HEK293 (cell line): ENCODE results near the gene SAE1.

Experiments
- CTCF ChIA-PET: fragments of 350-600 bp; formaldehyde crosslinking; extraction: SDS; loops from one replicate; lab custom pipeline; 2021; ENCODE audit warnings: antibody characterized with exemption; lab: Yijun Ruan, JAX
- POLR2A ChIA-PET: fragments of 300-600 bp; formaldehyde crosslinking; extraction: SDS; loops from one replicate; lab custom pipeline; 2020; ENCODE audit warnings: antibody characterized with exemption, inconsistent platforms; lab: Yijun Ruan, JAX
- H3K27ac ChIP-seq: fragments of 200-500 bp; sonication (Bioruptor generic); 2 replicates; pipeline ENCODE4 v1.5.1; 2014; ENCODE audit warnings: low read depth, low read length, control low read depth, inconsistent platforms; ENCODE audit errors: extremely low read depth
- H3K36me3 ChIP-seq, 2 experiments: fragments of 200-500 bp in 1 of 2; sonication (Bioruptor generic) in 1 of 2; 1 replicate in 1 of 2; 2 replicates in 1 of 2; pipeline ENCODE4 v1.5.1; 2014 to 2017; ENCODE audit warnings: inconsistent platforms in 2 of 2, low read length in 2 of 2; ENCODE audit not compliant: control insufficient read depth in 2 of 2, insufficient read depth in 1 of 2
- H3K4me1 ChIP-seq: fragments of 200-500 bp; sonication (Bioruptor generic); 2 replicates; pipeline ENCODE4 v1.5.1; 2014; ENCODE audit warnings: mild to moderate bottlenecking, low read length, inconsistent platforms; ENCODE audit not compliant: control insufficient read depth, insufficient read depth
- H3K4me3 ChIP-seq: 2 replicates; pipeline ENCODE4 v1.5.1; 2011; ENCODE audit warnings: low read depth, mild to moderate bottlenecking, control low read depth, low read length, moderate library complexity
- H3K9me3 ChIP-seq: fragments of 200-500 bp; sonication (Bioruptor generic); 2 replicates; pipeline ENCODE4 v1.5.1; 2014; ENCODE audit warnings: low read depth, low read length, inconsistent platforms; ENCODE audit not compliant: control insufficient read depth, insufficient read depth
- KLF7 ChIP-seq: fragments of 450-650 bp; formaldehyde crosslinking; IDR thresholded peaks from 2 replicates; pipeline ENCODE4 v1.5.1; 2016; ENCODE audit warnings: missing biosample characterization, missing genetic modification characterization, borderline replicate concordance
- MYNN ChIP-seq: fragments of 450-650 bp; formaldehyde crosslinking; IDR thresholded peaks from 2 replicates; pipeline ENCODE4 v1.5.1; 2016; ENCODE audit warnings: missing biosample characterization, missing genetic modification characterization, borderline replicate concordance
- OSR2 ChIP-seq: fragments of 450-650 bp; formaldehyde crosslinking; IDR thresholded peaks from 2 replicates; pipeline ENCODE4 v1.5.1; 2016; ENCODE audit warnings: missing biosample characterization, missing genetic modification characterization
- PRDM4 ChIP-seq: fragments of 450-650 bp; formaldehyde crosslinking; IDR thresholded peaks from 2 replicates; pipeline ENCODE4 v1.5.1; 2017; ENCODE audit warnings: missing biosample characterization, missing genetic modification characterization
- REPIN1 ChIP-seq: fragments of 450-650 bp; formaldehyde crosslinking; IDR thresholded peaks from 2 replicates; pipeline ENCODE4 v1.5.1; 2017; ENCODE audit warnings: missing biosample characterization, missing genetic modification characterization, low read depth
- SALL2 ChIP-seq: fragments of 450-650 bp; formaldehyde crosslinking; IDR thresholded peaks from 2 replicates; pipeline ENCODE4 v1.5.0; 2017; ENCODE audit warnings: missing biosample characterization, mild to moderate bottlenecking, missing genetic modification characterization, borderline replicate concordance
- SCRT1 ChIP-seq: fragments of 450-650 bp; formaldehyde crosslinking; IDR thresholded peaks from 2 replicates; pipeline ENCODE4 v1.5.1; 2016; ENCODE audit warnings: missing biosample characterization, missing genetic modification characterization, borderline replicate concordance
- SP7 ChIP-seq: fragments of 450-650 bp; formaldehyde crosslinking; IDR thresholded peaks from 2 replicates; pipeline ENCODE4 v1.5.1; 2016; ENCODE audit warnings: missing biosample characterization, missing genetic modification characterization
- WT1 ChIP-seq: fragments of 450-650 bp; formaldehyde crosslinking; IDR thresholded peaks from 2 replicates; pipeline ENCODE4 v1.5.1; 2016; ENCODE audit warnings: missing biosample characterization, missing genetic modification characterization
- ZBTB1 ChIP-seq: fragments of 450-650 bp; formaldehyde crosslinking; IDR thresholded peaks from 2 replicates; pipeline ENCODE4 v1.5.1; 2016; ENCODE audit warnings: missing biosample characterization, missing genetic modification characterization
- ZFP3 ChIP-seq: fragments of 450-650 bp; formaldehyde crosslinking; IDR thresholded peaks from 2 replicates; pipeline ENCODE4 v1.5.1; 2016; ENCODE audit warnings: low read depth, missing biosample characterization, missing genetic modification characterization
- ZFP37 ChIP-seq: fragments of 450-650 bp; formaldehyde crosslinking; IDR thresholded peaks from 2 replicates; pipeline ENCODE4 v1.5.1; 2016; ENCODE audit warnings: missing biosample characterization, missing genetic modification characterization
- ZNF140 ChIP-seq: fragments of 450-650 bp; formaldehyde crosslinking; IDR thresholded peaks from 2 replicates; pipeline ENCODE4 v1.5.1; 2016; ENCODE audit warnings: missing biosample characterization, missing genetic modification characterization
- ZNF157 ChIP-seq: fragments of 450-650 bp; formaldehyde crosslinking; IDR thresholded peaks from 2 replicates; pipeline ENCODE4 v1.5.1; 2016; ENCODE audit warnings: missing biosample characterization, missing genetic modification characterization
- ZNF214 ChIP-seq: fragments of 450-650 bp; formaldehyde crosslinking; IDR thresholded peaks from 2 replicates; pipeline ENCODE4 v1.5.1; 2017; ENCODE audit warnings: missing biosample characterization, mild to moderate bottlenecking, missing genetic modification characterization, borderline replicate concordance
- ZNF423 ChIP-seq: fragments of 450-650 bp; formaldehyde crosslinking; IDR thresholded peaks from 2 replicates; pipeline ENCODE4 v1.5.1; 2016; ENCODE audit warnings: missing biosample characterization, missing genetic modification characterization
- ZNF514 ChIP-seq: fragments of 450-650 bp; formaldehyde crosslinking; IDR thresholded peaks from 2 replicates; pipeline ENCODE4 v1.5.1; 2016; ENCODE audit warnings: missing biosample characterization, missing genetic modification characterization
- ZNF521 ChIP-seq: fragments of 450-650 bp; formaldehyde crosslinking; IDR thresholded peaks from 2 replicates; pipeline ENCODE4 v1.5.1; 2017; ENCODE audit warnings: missing biosample characterization, mild to moderate bottlenecking, missing genetic modification characterization
- ZNF548 ChIP-seq: fragments of 450-650 bp; formaldehyde crosslinking; IDR thresholded peaks from 2 replicates; pipeline ENCODE4 v1.5.1; 2016; ENCODE audit warnings: missing biosample characterization, missing genetic modification characterization
- ZNF623 ChIP-seq: fragments of 450-650 bp; formaldehyde crosslinking; IDR thresholded peaks from 2 replicates; pipeline ENCODE4 v1.5.1; 2016; ENCODE audit warnings: missing biosample characterization, missing genetic modification characterization
- ZNF664 ChIP-seq: fragments of 450-650 bp; formaldehyde crosslinking; IDR thresholded peaks from 2 replicates; pipeline ENCODE4 v1.5.1; 2016; ENCODE audit warnings: missing biosample characterization, missing genetic modification characterization
- ZNF704 ChIP-seq: fragments of 450-650 bp; formaldehyde crosslinking; IDR thresholded peaks from 2 replicates; pipeline ENCODE4 v1.5.1; 2016; ENCODE audit warnings: missing biosample characterization, missing genetic modification characterization
- ZNF837 ChIP-seq: fragments of 450-650 bp; formaldehyde crosslinking; IDR thresholded peaks from 2 replicates; pipeline ENCODE4 v1.5.1; 2016; ENCODE audit warnings: missing biosample characterization, missing genetic modification characterization
- ZNF843 ChIP-seq: fragments of 450-650 bp; formaldehyde crosslinking; IDR thresholded peaks from 2 replicates; pipeline ENCODE4 v1.5.1; 2016; ENCODE audit warnings: missing biosample characterization, missing genetic modification characterization
- ZSCAN23 ChIP-seq: fragments of 450-650 bp; formaldehyde crosslinking; IDR thresholded peaks from 2 replicates; pipeline ENCODE4 v1.5.1; 2016; ENCODE audit warnings: missing biosample characterization, missing genetic modification characterization
- TF ChIP-seq, protein P1 (sequence below): fragments of 450-650 bp; formaldehyde crosslinking; IDR thresholded peaks from 2 replicates; pipeline ENCODE4 v1.5.0; 2017; ENCODE audit warnings: missing biosample characterization, missing genetic modification characterization, borderline replicate concordance
- TF ChIP-seq, protein P2 (sequence below): fragments of 450-650 bp; formaldehyde crosslinking; IDR thresholded peaks from 2 replicates; pipeline ENCODE4 v1.5.1; 2016; ENCODE audit warnings: missing biosample characterization, missing genetic modification characterization

Gene SAE1

DNA sequence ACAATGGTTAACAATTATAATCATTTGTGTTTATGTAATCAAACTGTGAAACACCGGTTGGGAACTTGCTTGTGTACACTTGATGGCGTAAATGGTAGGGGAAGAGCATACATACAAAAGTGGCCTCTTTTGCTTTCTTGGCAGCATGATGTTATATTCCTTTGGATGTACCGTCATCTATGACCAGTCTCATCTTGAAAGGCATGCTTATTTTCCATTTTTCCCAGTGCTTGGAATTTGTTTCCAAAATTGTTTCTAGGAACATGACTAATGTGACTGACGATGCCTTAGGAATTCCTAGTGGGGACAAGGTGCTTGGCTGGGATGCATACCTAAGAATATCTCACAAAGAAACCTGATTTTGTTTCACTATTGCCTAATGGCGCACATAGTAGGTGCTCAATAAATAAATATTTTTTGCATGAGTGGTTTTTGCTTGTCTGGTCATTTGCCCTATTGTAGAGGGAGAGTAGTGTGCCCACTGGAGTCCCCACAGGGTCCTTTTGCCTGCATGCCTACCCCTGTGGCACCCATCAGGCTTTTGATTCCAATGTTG, 45.5 kb downstream of the SAE1 start:
- POLR2A ChIA-PET: no interaction called here

DNA sequence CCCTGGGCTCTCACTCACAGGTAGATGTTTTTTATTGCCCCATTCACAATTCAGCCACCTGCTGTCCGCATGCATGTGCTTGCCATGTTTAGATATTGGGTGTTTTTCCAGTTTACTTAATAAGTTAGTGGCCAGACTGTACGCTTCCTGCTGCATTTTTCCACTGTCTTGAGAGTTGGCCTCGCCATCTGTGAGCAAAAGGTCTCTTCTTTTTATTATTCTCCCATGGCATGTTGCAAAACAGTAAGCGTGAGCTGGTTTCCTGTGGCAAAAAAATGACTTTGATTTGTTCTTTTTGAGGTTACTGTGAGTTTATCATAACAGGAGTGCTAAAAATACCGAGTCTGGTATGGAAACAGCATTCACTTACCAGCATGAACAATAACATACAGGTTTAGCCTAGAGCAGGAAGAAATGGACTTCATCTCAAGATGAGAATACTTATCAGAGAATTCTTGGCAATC, 46.0 kb downstream of the SAE1 start:
- CTCF ChIA-PET: interaction anchor here (0.8 to 1.5 kb wide), 4 partner anchors 10 to 68 kb away, joined by 3 to 5 read pairs (median 3); no protein-coding TSS in a partner anchor
- TF ChIP-seq SP7 (tag by site-specific recombination): no peak
- TF ChIP-seq KLF7 (tag by site-specific recombination): no peak
- TF ChIP-seq ZNF157: no peak
- TF ChIP-seq MYNN (tag by site-specific recombination): no peak
- no peak for TF ChIP-seq SALL2
- TF ChIP-seq ZNF214 (tag by site-specific recombination): no peak
- no peak for TF ChIP-seq ZFP37 (tag by site-specific recombination)
- no peak for TF ChIP-seq ZBTB1
- TF ChIP-seq ZFP3 (tag by site-specific recombination): no peak
- TF ChIP-seq REPIN1: no peak
- TF ChIP-seq ZSCAN23 (tag by site-specific recombination): no peak
- TF ChIP-seq ZNF843: no peak
- TF ChIP-seq ZNF140: no peak
- TF ChIP-seq ZNF514: no peak
- no peak for TF ChIP-seq WT1 (tag by site-specific recombination)
- no peak for TF ChIP-seq ZNF623
- TF ChIP-seq, protein P1, sequence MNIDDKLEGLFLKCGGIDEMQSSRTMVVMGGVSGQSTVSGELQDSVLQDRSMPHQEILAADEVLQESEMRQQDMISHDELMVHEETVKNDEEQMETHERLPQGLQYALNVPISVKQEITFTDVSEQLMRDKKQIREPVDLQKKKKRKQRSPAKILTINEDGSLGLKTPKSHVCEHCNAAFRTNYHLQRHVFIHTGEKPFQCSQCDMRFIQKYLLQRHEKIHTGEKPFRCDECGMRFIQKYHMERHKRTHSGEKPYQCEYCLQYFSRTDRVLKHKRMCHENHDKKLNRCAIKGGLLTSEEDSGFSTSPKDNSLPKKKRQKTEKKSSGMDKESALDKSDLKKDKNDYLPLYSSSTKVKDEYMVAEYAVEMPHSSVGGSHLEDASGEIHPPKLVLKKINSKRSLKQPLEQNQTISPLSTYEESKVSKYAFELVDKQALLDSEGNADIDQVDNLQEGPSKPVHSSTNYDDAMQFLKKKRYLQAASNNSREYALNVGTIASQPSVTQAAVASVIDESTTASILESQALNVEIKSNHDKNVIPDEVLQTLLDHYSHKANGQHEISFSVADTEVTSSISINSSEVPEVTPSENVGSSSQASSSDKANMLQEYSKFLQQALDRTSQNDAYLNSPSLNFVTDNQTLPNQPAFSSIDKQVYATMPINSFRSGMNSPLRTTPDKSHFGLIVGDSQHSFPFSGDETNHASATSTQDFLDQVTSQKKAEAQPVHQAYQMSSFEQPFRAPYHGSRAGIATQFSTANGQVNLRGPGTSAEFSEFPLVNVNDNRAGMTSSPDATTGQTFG: no peak
- TF ChIP-seq, all 188 proteins: peak for 0
- Histone ChIP-seq H3K36me3 (peaks cover 72 to 88% of the 10 kb centered on the region in 2 experiments), H3K27ac (no peak overlapping the region), H3K4me3 (no peak overlapping the region), H3K9me3 (no peaks in the 10 kb centered on the region), H3K4me1 (no peaks in the 10 kb centered on the region)
- POLR2A ChIA-PET: interaction anchor here (2.7 kb wide), 1 partner anchor 11 kb away, joined by 7 read pairs; no protein-coding TSS in a partner anchor

More for the DNA sequence above, 45.5 kb downstream of the SAE1 start:
- no peak overlapping the region for H3K27ac ChIP-seq
- TF ChIP-seq ZNF664 (peak; percentile 79), SCRT1 (no peak), ZNF704 (tag by site-specific recombination) (no peak)
- TF ChIP-seq, all 188 proteins: peak for 1
- H3K9me3 ChIP-seq: no peaks in the 10 kb centered on the region
- H3K4me3 ChIP-seq: no peak overlapping the region
- peaks cover 72 to 89% of the 10 kb centered on the region in 2 experiments for H3K36me3 ChIP-seq
- no peaks in the 10 kb centered on the region for H3K4me1 ChIP-seq
- CTCF ChIA-PET: no interaction called here

- ChIA-PET POLR2A (no interaction called here), CTCF (no interaction called here)
- Histone ChIP-seq H3K4me1 (no peaks in the 10 kb centered on the region), H3K27ac (0 out of 2 replicates have a peak overlapping the region, but pooled peaks have one; percentile 30), H3K4me3 (no peak overlapping the region), H3K9me3 (no peaks in the 10 kb centered on the region), H3K36me3 (peaks cover 76 to 85% of the 10 kb centered on the region in 2 experiments)
- TF ChIP-seq ZNF548 (tag by site-specific recombination) (no peak), ZNF837 (tag by site-specific recombination) (no peak), OSR2 (tag by site-specific recombination) (no peak), ZNF423 (tag by site-specific recombination) (no peak), ZNF521 (tag by site-specific recombination) (no peak), PRDM4 (tag by site-specific recombination) (no peak), ZNF140 (no peak)
- TF ChIP-seq, protein P2, sequence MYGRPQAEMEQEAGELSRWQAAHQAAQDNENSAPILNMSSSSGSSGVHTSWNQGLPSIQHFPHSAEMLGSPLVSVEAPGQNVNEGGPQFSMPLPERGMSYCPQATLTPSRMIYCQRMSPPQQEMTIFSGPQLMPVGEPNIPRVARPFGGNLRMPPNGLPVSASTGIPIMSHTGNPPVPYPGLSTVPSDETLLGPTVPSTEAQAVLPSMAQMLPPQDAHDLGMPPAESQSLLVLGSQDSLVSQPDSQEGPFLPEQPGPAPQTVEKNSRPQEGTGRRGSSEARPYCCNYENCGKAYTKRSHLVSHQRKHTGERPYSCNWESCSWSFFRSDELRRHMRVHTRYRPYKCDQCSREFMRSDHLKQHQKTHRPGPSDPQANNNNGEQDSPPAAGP (tag by site-specific recombination): no peak
Observed at GRCh38 chr19:47179653-47180310, 49.1 kb downstream of the SAE1 start.
